Measurements from ENCODE around the gene TNNI2.

DNA sequence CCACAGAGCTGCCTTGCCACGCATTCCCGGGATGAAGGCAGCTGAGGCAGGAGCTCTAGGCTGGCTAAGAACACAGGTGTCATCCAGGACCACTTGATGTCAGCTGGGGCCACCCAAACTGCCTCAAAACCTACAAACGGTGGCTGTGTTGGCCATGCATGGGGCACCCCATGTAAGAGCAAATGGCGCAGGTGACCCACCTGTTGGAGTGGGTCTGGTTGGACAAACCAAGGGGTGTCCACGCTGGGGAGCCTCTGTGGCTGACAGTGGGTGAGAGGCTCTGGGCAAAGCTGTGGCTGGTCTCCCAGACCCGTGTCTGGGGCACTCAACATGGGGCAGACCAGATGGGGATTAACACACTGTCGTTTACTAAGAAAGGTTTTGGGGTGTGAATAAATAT, 23.0 kb upstream of the TNNI2 start:
- TF ChIP-seq CTCF (conservative IDR thresholded peaks at IDR 0.05), result no peak
- TF ChIP-seq EZH2 (IDR thresholded peaks at IDR 0.05; ENCODE audit: low read depth), result no peak

All from PC-9 (cell line).